IPS-11a (cell line): Measurements from ENCODE around the gene DGAT2.
"Not testable (repeated sequence)": the region's sequence is repeated elsewhere in the genome, so short reads cannot be mapped to it uniquely, and the experiment has no call there.

Experiments used
- H3K4me3 ChIP-seq: one replicate; pipeline ENCODE4 v1.5.1; 2013; ENCODE audit warnings: low read depth, low read length, control low read depth

The DGAT2 gene

DNA sequence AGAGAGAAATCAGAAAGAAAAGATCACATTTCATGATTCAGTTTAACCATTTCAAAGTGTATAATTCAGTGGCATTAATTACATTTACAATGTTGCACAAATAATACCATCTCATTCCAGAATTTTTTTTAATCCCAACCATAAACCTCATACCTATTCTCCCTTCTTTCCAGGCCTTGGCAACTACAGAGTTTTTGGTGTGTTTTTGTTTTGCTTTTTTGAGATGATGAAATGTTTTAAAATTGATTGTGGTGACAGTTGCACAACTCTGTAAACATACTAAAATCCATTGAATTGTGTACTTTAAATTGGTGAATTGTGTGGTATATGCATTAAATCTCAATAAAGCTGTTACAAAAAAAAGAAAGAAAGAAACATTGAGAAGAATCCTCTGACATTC is 13.6 kb upstream of the DGAT2 start:
- not testable (repeated sequence) for H3K4me3 ChIP-seq

- H3K4me3 ChIP-seq: no peak overlapping the region
Observed at GRCh38 chr11:75757651-75758050, 10.9 kb upstream of the DGAT2 start.

DNA sequence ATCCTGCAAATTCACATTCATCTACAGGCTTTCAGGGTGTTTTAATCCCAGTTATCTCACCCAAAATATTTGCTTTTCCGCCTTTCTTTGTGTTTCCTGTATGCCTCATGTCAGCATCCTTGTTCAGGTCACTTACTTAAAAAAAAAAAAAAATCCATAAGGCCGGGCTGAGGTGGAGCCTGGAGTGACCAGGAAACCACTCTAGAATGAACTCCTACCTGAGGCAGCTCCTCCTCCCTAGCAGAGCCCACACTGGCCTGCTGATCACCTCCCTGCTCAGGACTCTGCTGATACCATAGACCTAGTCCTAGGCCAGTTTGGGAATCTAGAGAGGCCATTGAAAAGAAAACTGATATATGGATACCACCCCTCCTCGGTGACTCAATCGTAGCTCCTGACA is 8.7 kb upstream of the DGAT2 start:
- no peak overlapping the region for H3K4me3 ChIP-seq

DNA sequence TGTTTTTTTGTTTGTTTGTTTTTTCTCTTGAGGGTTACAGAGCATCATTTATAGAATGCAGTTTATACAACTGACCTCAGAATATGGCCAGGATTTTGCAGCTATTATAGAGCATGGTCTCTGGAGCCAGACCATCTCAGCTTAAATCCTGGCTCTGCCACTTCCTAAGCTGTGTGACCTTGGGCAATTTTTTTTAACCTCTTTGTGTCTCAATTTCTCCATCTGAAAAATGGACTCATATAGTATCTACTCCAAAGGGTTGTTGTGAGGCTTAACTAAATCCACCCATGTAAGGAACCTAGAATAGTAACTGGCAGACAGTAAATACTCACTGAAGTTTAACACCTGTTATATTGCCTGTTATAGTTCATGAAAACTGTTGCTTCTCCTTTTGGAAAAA is 8.3 kb upstream of the DGAT2 start:
- no peak overlapping the region for H3K4me3 ChIP-seq

- H3K4me3 ChIP-seq: no peak overlapping the region
Observed at GRCh38 chr11:75760710-75761493, 7.7 kb upstream of the DGAT2 start.

DNA sequence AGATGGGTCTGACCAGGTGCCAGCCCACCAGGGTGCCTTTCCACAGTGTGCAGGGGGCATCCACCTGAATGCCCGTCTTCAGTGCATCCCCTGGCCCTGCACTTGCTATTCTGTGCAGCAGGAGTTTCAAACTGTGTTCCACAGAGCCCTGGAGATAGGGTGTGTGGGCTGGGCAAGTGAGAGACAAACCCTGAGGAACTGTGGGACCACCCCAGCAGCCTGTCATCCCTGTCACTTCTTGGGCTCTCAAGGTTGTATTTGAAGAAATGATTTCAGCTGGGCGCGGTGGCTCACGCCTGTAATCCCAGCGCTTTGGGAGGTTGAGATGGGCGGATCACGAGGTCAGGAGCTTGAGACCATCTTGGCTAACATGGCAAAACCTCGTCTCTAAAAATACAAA is 6.4 kb upstream of the DGAT2 start:
- H3K4me3 ChIP-seq: no peak overlapping the region

GRCh38 chr11:75762885-75763284 is 5.7 kb upstream of the DGAT2 start:
- no peak overlapping the region for H3K4me3 ChIP-seq

DNA sequence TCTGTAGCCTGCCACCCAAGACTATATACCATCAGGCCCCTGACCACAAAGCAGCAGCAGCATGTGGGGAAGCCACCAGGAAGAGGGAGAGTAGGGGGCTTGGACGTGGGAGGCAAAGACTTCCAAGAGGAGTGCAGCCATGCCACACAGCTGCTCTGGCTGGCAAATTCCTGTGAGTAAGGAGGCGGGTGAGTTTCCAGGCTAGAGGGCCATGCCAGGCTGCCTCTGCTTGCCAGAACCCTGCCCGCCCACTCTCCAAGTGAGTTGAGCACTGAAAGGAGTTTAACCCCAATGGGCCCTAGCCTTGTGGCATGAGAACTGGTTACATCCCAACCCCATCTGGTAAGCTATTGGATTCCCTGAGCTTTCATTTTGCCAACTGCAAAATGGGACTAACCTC is 4.7 kb upstream of the DGAT2 start:
- no peak overlapping the region for H3K4me3 ChIP-seq

DNA sequence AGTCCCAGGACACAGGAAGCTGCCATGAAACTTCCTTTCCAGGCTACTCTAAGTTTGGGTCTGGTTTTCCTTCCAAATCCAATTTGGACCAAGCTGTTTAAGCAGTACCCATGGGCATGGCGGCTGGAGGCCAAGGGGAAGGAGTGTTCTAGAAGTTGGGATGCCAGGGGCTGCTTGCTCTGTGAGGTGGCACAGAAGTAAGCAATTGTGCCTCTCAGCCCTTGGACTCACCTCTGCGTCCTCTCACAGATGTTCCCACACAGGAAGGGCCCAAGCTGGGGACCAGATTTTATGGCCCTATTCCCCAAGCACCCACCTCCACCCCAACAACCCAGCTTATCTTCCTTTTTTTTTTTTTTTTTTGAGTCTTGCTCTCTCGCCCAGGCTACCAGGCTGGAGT is 3.5 kb upstream of the DGAT2 start:
- no peak overlapping the region for H3K4me3 ChIP-seq

DNA sequence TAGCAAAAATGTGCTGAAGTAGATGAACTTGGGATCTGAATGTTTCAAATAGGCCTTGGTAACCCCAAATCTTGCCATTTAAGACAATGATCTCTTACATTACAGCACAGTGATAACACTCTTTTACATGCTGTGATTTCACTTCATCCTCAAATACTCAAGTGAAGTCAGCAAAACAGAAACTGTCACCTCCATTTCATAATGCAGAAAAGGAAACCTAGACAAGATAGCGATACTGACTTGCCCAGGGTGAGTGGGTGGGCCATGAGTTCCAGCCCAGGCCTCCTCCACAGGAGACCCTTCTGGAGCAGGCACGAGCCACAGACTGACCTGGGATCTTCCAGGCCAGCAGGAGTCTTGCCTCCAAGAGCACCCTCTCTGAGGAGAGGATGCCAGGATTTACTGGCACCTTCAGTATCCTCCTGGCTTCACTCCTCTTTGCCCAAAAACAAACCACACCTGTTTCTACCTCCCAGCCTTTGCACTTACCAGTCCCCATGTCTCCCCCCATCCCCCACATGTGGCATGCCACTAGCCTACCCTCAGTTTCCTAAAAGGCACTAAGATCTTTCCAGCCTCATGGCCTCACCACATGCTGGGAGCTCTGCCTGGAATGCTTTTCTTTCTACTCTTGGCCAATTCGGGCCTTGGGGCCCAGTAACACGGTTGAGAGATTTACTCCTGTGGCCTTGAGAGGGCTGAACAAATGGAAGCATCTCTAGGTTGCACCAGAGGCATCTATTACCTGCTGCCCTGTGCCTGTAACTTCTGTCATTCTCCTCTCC is 1.9 kb upstream of the DGAT2 start:
- H3K4me3 ChIP-seq: no peak overlapping the region

- H3K4me3 ChIP-seq: no peak overlapping the region
Observed at GRCh38 chr11:75767228-75767572, 1.4 kb upstream of the DGAT2 start.

DNA sequence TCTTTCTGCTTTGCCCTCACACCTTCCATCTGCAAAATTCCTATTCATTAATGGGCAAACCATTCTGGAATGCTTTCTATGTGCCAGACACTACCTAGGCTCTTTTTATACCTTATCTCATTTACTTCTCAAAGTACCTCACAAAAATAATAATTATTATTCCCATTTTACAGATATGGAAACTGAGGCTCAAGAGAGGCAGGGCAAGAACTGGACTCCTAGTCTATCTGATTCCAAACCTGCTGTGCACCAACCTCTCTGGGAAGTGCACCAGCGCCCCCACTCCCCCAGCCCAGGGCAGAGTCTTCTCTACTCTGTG is 826 bp upstream of the DGAT2 start:
- no peak overlapping the region for H3K4me3 ChIP-seq

GRCh38 chr11:75768909-75769771 is 562 bp downstream of the DGAT2 start:
- H3K4me3 ChIP-seq: peak overlapping the region; percentile 37

- no peak overlapping the region for H3K4me3 ChIP-seq
Observed at GRCh38 chr11:75770102-75770501, 1.5 kb downstream of the DGAT2 start.

- H3K4me3 ChIP-seq: no peak overlapping the region
Observed at GRCh38 chr11:75771646-75772410, 3.2 kb downstream of the DGAT2 start.

GRCh38 chr11:75773595-75774353 is 5.2 kb downstream of the DGAT2 start:
- H3K4me3 ChIP-seq: no peak overlapping the region

GRCh38 chr11:75775056-75775455 is 6.5 kb downstream of the DGAT2 start:
- no peak overlapping the region for H3K4me3 ChIP-seq

DNA sequence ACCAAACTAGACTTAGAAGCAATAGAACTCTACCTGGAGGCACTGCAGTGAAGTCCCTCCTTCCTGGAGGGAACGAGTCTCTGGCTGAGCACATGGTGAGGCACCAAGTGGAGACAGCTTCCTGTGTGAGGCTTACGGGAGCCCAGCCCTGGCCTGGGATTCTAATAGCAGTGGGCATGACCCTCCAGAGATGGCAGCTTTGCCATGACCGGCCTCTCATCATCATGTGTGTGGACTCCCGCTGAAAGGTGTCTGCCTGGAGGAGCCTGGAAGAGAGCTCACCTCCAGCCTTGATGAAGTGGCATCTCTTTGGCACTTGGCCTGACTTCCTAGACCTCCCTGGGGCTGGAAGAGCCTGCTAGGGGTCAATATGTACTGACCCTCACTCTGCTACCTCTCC is 8.0 kb downstream of the DGAT2 start:
- no peak overlapping the region for H3K4me3 ChIP-seq

DNA sequence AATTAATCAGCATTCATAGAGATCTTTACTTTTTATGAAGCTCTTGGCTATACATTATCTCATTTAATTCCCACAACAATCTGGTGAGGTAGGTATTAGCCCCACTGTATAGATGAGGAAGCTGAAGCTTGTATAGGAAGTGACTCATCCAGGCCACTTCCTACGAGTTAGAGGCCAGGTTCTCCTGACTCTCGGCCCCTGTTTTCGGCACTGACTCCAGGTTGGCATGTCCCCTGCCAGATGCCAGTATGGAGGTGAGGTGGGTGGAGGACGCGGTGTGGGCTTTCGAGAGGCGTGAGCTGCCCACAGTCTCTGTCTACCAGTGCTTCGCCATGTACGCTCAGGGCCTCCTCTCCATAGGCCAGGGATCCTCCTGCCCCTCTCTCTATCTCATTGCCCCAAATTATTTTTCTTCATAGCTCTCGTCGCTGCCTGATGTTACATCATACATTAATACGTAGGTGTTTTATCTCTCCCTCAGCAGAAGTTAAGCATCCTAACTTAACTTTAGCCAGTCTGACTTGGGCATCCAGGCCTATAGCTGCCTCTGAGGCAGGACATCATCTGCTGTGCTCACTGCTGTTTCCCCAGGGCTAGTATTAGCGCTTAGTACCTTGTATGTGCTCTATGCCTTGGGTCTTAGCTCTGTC is 9.0 kb downstream of the DGAT2 start:
- no peak overlapping the region for H3K4me3 ChIP-seq

- no peak overlapping the region for H3K4me3 ChIP-seq
Observed at GRCh38 chr11:75778962-75779361, 10.4 kb downstream of the DGAT2 start.
